GM23338 (cell line): Measurements from ENCODE around the gene POLR2A. TPM values are rescaled to one million over a fixed set of nuclear protein-coding genes. Genes with fewer than 3 reads are reported as not detected.

Experiments
- ATAC-seq: fragments of 200-7000 bp; cut with Tn5 transposase; 3 replicates; pipeline ENCODE4 v1.9.1; 2020
- DNase-seq: peaks from one replicate; pipeline ENCODE4 v3.0.0-alpha.2; 2015; ENCODE audit warnings: low spot score
- H2AFZ ChIP-seq: fragments of 200-600 bp; sonication (generic); 2 replicates; pipeline ENCODE4 v1.8.0; 2016; ENCODE audit warnings: antibody characterized with exemption, mild to moderate bottlenecking, moderate library complexity
- H3F3A ChIP-seq: fragments of 200-600 bp; sonication (generic); replicated peaks from 2 replicates; pipeline ENCODE4 v1.8.0; 2017; ENCODE audit warnings: antibody characterized with exemption, mixed run types, low read depth
- H3K27ac ChIP-seq: fragments of 200-600 bp; sonication (generic); 2 replicates; pipeline ENCODE4 v1.6.1; 2016; ENCODE audit warnings: low read depth
- H3K27me3 ChIP-seq: fragments of 200-600 bp; sonication (generic); 2 replicates; pipeline ENCODE4 v1.8.0; 2016; ENCODE audit warnings: mild to moderate bottlenecking, mixed run types, moderate library complexity; ENCODE audit not compliant: insufficient read depth
- H3K36me3 ChIP-seq: fragments of 200-600 bp; sonication (generic); 2 replicates; pipeline ENCODE4 v1.8.0; 2016; ENCODE audit warnings: mild to moderate bottlenecking; ENCODE audit not compliant: insufficient read depth
- H3K4me1 ChIP-seq: fragments of 200-600 bp; sonication (generic); 2 replicates; pipeline ENCODE4 v1.8.0; 2016; ENCODE audit warnings: mild to moderate bottlenecking, moderate library complexity; ENCODE audit not compliant: insufficient read depth
- H3K4me2 ChIP-seq: fragments of 200-600 bp; sonication (generic); 2 replicates; pipeline ENCODE4 v1.7.1; 2017; ENCODE audit warnings: mixed run types
- H3K4me3 ChIP-seq: fragments of 200-600 bp; sonication (generic); 2 replicates; pipeline ENCODE4 v1.6.1; 2016; ENCODE audit warnings: mixed run types
- H3K79me2 ChIP-seq: fragments of 200-600 bp; sonication (generic); replicated peaks from 2 replicates; pipeline ENCODE4 v1.8.0; 2017; ENCODE audit warnings: mild to moderate bottlenecking; ENCODE audit not compliant: insufficient read depth
- H3K9me2 ChIP-seq: fragments of 200-600 bp; sonication (generic); 2 replicates; pipeline ENCODE4 v1.8.0; 2017; ENCODE audit not compliant: insufficient read depth
- H4K20me1 ChIP-seq: fragments of 200-600 bp; sonication (generic); replicated peaks from 2 replicates; pipeline ENCODE4 v1.8.0; 2017; ENCODE audit warnings: mild to moderate bottlenecking; ENCODE audit not compliant: insufficient read depth
- H3K27ac Mint-ChIP-seq: 2 replicates; pipeline ENCODE4 v1.8.0; 2020; ENCODE audit warnings: inconsistent platforms, mild to moderate bottlenecking, moderate library complexity, mixed read lengths
- H3K27me3 Mint-ChIP-seq: 3 replicates; pipeline ENCODE4 v1.8.0; 2022; ENCODE audit warnings: low read depth, mild to moderate bottlenecking, moderate library complexity, mixed read lengths, inconsistent platforms; ENCODE audit not compliant: insufficient read depth, poor library complexity
- H3K36me3 Mint-ChIP-seq: 3 replicates; pipeline ENCODE4 v1.8.0; 2021; ENCODE audit warnings: low read depth, mild to moderate bottlenecking, inconsistent platforms, moderate library complexity, mixed read lengths
- H3K4me1 Mint-ChIP-seq: 3 replicates; pipeline ENCODE4 v1.8.0; 2020; ENCODE audit warnings: mild to moderate bottlenecking, inconsistent platforms, mixed read lengths
- H3K4me3 Mint-ChIP-seq: 3 replicates; pipeline ENCODE4 v1.8.0; 2021; ENCODE audit warnings: moderate library complexity, mild to moderate bottlenecking, inconsistent platforms, mixed read lengths
- H3K9me3 Mint-ChIP-seq: 3 replicates; pipeline ENCODE4 v1.8.0; 2020; ENCODE audit warnings: moderate library complexity, mild to moderate bottlenecking, inconsistent platforms, mixed read lengths
- CREB1 ChIP-seq: fragments of 250-450 bp; sonication (Bioruptor Pico); IDR thresholded peaks from 2 replicates; pipeline ENCODE4 v1.5.0; 2020; ENCODE audit warnings: low read depth, mild to moderate bottlenecking, moderate library complexity
- CTCF ChIP-seq, 2 experiments: fragments of 200-600 bp in 1 of 2; sonication (generic) in 1 of 2; conservative IDR thresholded peaks; 2 replicates each; pipeline versions ENCODE4 v1.5.1 to v1.6.1; 2016 to 2017; ENCODE audit warnings: antibody characterized with exemption in 2 of 2, low read depth in 2 of 2, mild to moderate bottlenecking in 2 of 2, moderate library complexity in 1 of 2
- ETS1 ChIP-seq: IDR thresholded peaks from 2 replicates; pipeline ENCODE4 v1.6.1; 2016; ENCODE audit warnings: antibody characterized with exemption
- NANOG ChIP-seq: IDR thresholded peaks from 2 replicates; pipeline ENCODE4 v1.6.1; 2016; ENCODE audit warnings: antibody characterized with exemption, borderline replicate concordance
- STAT1 ChIP-seq: IDR thresholded peaks from one replicate; pipeline ENCODE4 v1.6.1; 2016; ENCODE audit warnings: antibody characterized with exemption; ENCODE audit not compliant: unreplicated experiment
- polyA plus RNA-seq: library from polyadenylated mRNA; unstranded; fragments of >200 nt; fragmentation: Nextera tagmentation; extraction: Ambion mirVana; gene quantifications from 2 replicates; pipeline ENCODE4 v1.2.1, GENCODE V29; 2016
- total RNA-seq: library from RNA; depleted of rRNA; stranded (reverse); fragments of >200 nt; shearing (Covaris generic); gene quantifications from 2 replicates; pipeline ENCODE4 v1.2.3, GENCODE V29; 2014
- TF ChIP-seq, protein P1 (sequence below): fragments of 250-450 bp; sonication (Bioruptor Pico); IDR thresholded peaks from 2 replicates; pipeline ENCODE4 v1.5.0; 2020; ENCODE audit warnings: mild to moderate bottlenecking, moderate library complexity

POLR2A gene
- total and polyA plus RNA-seq, 2 experiments from 2014 or later: 56.8 to 151 TPM

DNA sequence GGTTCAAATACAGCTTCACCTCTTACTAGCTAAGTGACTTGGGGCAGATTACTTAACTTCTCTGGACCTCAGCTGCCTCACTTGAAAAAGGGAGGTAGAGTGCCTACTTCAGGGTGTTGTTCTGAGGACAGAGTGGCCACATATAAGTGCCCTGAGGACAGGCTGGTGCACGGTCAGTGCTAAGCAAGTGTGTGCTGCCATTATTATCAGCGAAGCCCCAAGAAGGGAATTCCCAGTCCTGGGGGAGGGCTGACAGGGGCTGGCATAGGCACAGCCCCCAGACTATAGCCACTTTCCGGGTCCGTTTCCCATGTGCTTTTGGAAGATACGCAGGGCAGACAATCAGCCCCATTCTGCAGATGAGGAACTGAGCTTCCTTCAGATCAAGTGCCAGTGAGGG lies 7.2 kb upstream of the POLR2A start:
- H3K9me3 Mint-ChIP-seq: no peaks in the 10 kb centered on the region; the same call in 2 of the 3 replicates
- H3K36me3 Mint-ChIP-seq: peaks cover 5% of the 10 kb centered on the region; the same call in 1 of the 3 replicates
- Histone ChIP-seq H3K27me3 (no peaks in the 10 kb centered on the region), H2AFZ (no peak overlapping the region), H3F3A (0 out of 2 replicates have a peak, but pooled peaks cover 4% of the 10 kb centered on the region), H3K27ac (no peak overlapping the region), H3K4me1 (peaks cover 21% of the 10 kb centered on the region), H3K36me3 (no peaks in the 10 kb centered on the region), H3K4me2 (no peak overlapping the region), H3K4me3 (no peak overlapping the region), H3K9me2 (no peaks in the 10 kb centered on the region), H3K79me2 (peaks cover 58% of the 10 kb centered on the region), H4K20me1 (peaks cover 8% of the 10 kb centered on the region; the same call in 1 of the 2 replicates)
- no peak overlapping the region for H3K27ac Mint-ChIP-seq
- no peak for TF ChIP-seq CTCF (conservative IDR thresholded peaks at IDR 0.05; ENCODE audit: low read depth in 2 of 2)
- no peak for TF ChIP-seq STAT1
- TF ChIP-seq ETS1: no peak
- DNase-seq (no peak), ATAC-seq (no peak)
- peaks cover 13% of the 10 kb centered on the region for H3K27me3 Mint-ChIP-seq
- peaks cover 38% of the 10 kb centered on the region for H3K4me1 Mint-ChIP-seq
- no peak overlapping the region for H3K4me3 Mint-ChIP-seq

GRCh38 chr17:7477392-7478275 lies 6.5 kb upstream of the POLR2A start:
- Histone ChIP-seq H2AFZ (no peak overlapping the region), H3K9me2 (no peaks in the 10 kb centered on the region), H3K4me1 (peaks cover 21% of the 10 kb centered on the region), H3K4me2 (peak overlapping the region; percentile 90), H3K79me2 (peaks cover 58% of the 10 kb centered on the region), H3K27ac (peak overlapping the region; percentile 45; the same call in 1 of the 2 replicates), H4K20me1 (peaks cover 8% of the 10 kb centered on the region; the same call in 1 of the 2 replicates), H3K27me3 (no peaks in the 10 kb centered on the region), H3K36me3 (no peaks in the 10 kb centered on the region), H3K4me3 (peak overlapping the region; percentile 84), H3F3A (0 out of 2 replicates have a peak, but pooled peaks cover 4% of the 10 kb centered on the region)
- 0 out of 3 replicates have a peak, but pooled peaks have one; percentile 1 for ATAC-seq
- peaks cover 44% of the 10 kb centered on the region for H3K4me1 Mint-ChIP-seq
- peak; percentile 24 for DNase-seq
- H3K4me3 Mint-ChIP-seq: peak overlapping the region; percentile 83
- TF ChIP-seq, protein P1, sequence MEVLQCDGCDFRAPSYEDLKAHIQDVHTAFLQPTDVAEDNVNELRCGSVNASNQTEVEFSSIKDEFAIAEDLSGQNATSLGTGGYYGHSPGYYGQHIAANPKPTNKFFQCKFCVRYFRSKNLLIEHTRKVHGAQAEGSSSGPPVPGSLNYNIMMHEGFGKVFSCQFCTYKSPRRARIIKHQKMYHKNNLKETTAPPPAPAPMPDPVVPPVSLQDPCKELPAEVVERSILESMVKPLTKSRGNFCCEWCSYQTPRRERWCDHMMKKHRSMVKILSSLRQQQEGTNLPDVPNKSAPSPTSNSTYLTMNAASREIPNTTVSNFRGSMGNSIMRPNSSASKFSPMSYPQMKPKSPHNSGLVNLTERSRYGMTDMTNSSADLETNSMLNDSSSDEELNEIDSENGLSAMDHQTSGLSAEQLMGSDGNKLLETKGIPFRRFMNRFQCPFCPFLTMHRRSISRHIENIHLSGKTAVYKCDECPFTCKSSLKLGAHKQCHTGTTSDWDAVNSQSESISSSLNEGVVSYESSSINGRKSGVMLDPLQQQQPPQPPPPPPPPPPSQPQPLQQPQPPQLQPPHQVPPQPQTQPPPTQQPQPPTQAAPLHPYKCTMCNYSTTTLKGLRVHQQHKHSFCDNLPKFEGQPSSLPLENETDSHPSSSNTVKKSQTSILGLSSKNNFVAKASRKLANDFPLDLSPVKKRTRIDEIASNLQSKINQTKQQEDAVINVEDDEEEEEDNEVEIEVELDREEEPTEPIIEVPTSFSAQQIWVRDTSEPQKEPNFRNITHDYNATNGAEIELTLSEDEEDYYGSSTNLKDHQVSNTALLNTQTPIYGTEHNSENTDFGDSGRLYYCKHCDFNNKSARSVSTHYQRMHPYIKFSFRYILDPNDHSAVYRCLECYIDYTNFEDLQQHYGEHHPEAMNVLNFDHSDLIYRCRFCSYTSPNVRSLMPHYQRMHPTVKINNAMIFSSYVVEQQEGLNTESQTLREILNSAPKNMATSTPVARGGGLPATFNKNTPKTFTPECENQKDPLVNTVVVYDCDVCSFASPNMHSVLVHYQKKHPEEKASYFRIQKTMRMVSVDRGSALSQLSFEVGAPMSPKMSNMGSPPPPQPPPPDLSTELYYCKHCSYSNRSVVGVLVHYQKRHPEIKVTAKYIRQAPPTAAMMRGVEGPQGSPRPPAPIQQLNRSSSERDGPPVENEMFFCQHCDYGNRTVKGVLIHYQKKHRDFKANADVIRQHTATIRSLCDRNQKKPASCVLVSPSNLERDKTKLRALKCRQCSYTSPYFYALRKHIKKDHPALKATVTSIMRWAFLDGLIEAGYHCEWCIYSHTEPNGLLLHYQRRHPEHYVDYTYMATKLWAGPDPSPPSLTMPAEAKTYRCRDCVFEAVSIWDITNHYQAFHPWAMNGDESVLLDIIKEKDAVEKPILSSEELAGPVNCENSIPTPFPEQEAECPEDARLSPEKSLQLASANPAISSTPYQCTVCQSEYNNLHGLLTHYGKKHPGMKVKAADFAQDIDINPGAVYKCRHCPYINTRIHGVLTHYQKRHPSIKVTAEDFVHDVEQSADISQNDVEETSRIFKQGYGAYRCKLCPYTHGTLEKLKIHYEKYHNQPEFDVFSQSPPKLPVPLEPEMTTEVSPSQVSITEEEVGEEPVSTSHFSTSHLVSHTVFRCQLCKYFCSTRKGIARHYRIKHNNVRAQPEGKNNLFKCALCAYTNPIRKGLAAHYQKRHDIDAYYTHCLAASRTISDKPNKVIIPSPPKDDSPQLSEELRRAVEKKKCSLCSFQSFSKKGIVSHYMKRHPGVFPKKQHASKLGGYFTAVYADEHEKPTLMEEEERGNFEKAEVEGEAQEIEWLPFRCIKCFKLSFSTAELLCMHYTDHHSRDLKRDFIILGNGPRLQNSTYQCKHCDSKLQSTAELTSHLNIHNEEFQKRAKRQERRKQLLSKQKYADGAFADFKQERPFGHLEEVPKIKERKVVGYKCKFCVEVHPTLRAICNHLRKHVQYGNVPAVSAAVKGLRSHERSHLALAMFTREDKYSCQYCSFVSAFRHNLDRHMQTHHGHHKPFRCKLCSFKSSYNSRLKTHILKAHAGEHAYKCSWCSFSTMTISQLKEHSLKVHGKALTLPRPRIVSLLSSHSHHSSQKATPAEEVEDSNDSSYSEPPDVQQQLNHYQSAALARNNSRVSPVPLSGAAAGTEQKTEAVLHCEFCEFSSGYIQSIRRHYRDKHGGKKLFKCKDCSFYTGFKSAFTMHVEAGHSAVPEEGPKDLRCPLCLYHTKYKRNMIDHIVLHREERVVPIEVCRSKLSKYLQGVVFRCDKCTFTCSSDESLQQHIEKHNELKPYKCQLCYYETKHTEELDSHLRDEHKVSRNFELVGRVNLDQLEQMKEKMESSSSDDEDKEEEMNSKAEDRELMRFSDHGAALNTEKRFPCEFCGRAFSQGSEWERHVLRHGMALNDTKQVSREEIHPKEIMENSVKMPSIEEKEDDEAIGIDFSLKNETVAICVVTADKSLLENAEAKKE (CRISPR knock-in tag): no peak
- TF ChIP-seq NANOG (no peak), CREB1 (CRISPR knock-in tag) (no peak)
- no peak overlapping the region; the same call in 1 of the 2 replicates for H3K27ac Mint-ChIP-seq
- peaks cover 13% of the 10 kb centered on the region for H3K27me3 Mint-ChIP-seq
- H3K9me3 Mint-ChIP-seq: no peaks in the 10 kb centered on the region; the same call in 1 of the 3 replicates
- H3K36me3 Mint-ChIP-seq: peaks cover 7% of the 10 kb centered on the region; the same call in 1 of the 3 replicates
